IMR-90 (cell line): ENCODE data around the gene LRRC8B. TPM values are rescaled to one million over a fixed set of nuclear protein-coding genes. Genes with fewer than 3 reads are reported as not detected.

ENCODE experiments used
- ATAC-seq: fragments of 200-7000 bp; cut with Tn5 transposase; 2 replicates; pipeline ENCODE4 v1.9.1; 2020; ENCODE audit warnings: low read depth, mild to moderate bottlenecking, moderate library complexity
- BruUV-seq: library from RNA; stranded (reverse); fragments of 400-500 nt; replicated peaks from 2 replicates; lab custom pipeline; 2021; lab: Mats Ljungman, UMichigan
- CTCF ChIA-PET: fragments of 300-600 bp; formaldehyde crosslinking; extraction: SDS; loops from one replicate; lab custom pipeline; 2021; ENCODE audit warnings: antibody characterized with exemption; lab: Yijun Ruan, JAX
- POLR2A ChIA-PET: fragments of 300-600 bp; sonication (Branson Sonifier 250); formaldehyde crosslinking; loops from one replicate; lab custom pipeline; 2022; ENCODE audit warnings: antibody characterized with exemption; ENCODE audit not compliant: unreplicated experiment; lab: Charles Lee
- DNase-seq: peaks from one replicate; pipeline ENCODE4 v3.0.0; 2013
- H2AFZ ChIP-seq: replicated peaks from 2 replicates; pipeline ENCODE3; 2013; ENCODE audit warnings: low read length, mild to moderate bottlenecking; ENCODE audit not compliant: poor library complexity
- H2AK5ac ChIP-seq: 2 replicates; pipeline ENCODE4 v1.6.1; 2013; ENCODE audit warnings: low read depth, low read length, inconsistent platforms
- H2AK9ac ChIP-seq: replicated peaks from 2 replicates; pipeline ENCODE3; 2013; ENCODE audit warnings: mild to moderate bottlenecking, low read depth, low read length, moderate library complexity; ENCODE audit not compliant: poor library complexity
- H2BK120ac ChIP-seq: 2 replicates; pipeline ENCODE4 v1.6.1; 2013; ENCODE audit warnings: low read depth, low read length, inconsistent platforms
- H2BK15ac ChIP-seq: 3 replicates; pipeline ENCODE4 v1.6.1; 2013; ENCODE audit warnings: low read depth, low read length, inconsistent platforms
- H2BK20ac ChIP-seq: 2 replicates; pipeline ENCODE4 v1.6.1; 2013; ENCODE audit warnings: low read depth, mild to moderate bottlenecking, inconsistent platforms, low read length, moderate library complexity
- H2BK5ac ChIP-seq: 2 replicates; pipeline ENCODE4 v1.6.1; 2013; ENCODE audit warnings: mild to moderate bottlenecking, low read depth, low read length, inconsistent platforms; ENCODE audit not compliant: poor library complexity, severe bottlenecking
- H3K14ac ChIP-seq: replicated peaks from 2 replicates; pipeline ENCODE4 v1.6.1; 2013; ENCODE audit warnings: low read depth, low read length, inconsistent platforms
- H3K18ac ChIP-seq: 2 replicates; pipeline ENCODE4 v1.6.1; 2013; ENCODE audit warnings: low read depth, low read length, control low read depth
- H3K23ac ChIP-seq: 2 replicates; pipeline ENCODE4 v1.6.1; 2013; ENCODE audit warnings: low read depth, low read length, inconsistent platforms
- H3K27ac ChIP-seq: 2 replicates; pipeline ENCODE4 v1.5.1; 2013; ENCODE audit warnings: mild to moderate bottlenecking, control low read depth, low read length; ENCODE audit not compliant: insufficient read depth
- H3K27me3 ChIP-seq: 2 replicates; pipeline ENCODE4 v1.6.1; 2013; ENCODE audit warnings: low read length; ENCODE audit not compliant: control insufficient read depth, insufficient read depth
- H3K36me3 ChIP-seq: 2 replicates; pipeline ENCODE4 v1.6.1; 2013; ENCODE audit warnings: low read length, mixed read lengths; ENCODE audit not compliant: control insufficient read depth, insufficient read depth
- H3K4ac ChIP-seq: 2 replicates; pipeline ENCODE4 v1.6.1; 2013; ENCODE audit warnings: low read depth, low read length, inconsistent platforms
- H3K4me1 ChIP-seq: 2 replicates; pipeline ENCODE4 v1.6.1; 2013; ENCODE audit warnings: low read length, mixed read lengths; ENCODE audit not compliant: control insufficient read depth, insufficient read depth
- H3K4me2 ChIP-seq: 2 replicates; pipeline ENCODE4 v1.6.1; 2013; ENCODE audit warnings: low read depth, mild to moderate bottlenecking, control low read depth, low read length, moderate library complexity
- H3K4me3 ChIP-seq: 2 replicates; pipeline ENCODE4 v1.5.1; 2013; ENCODE audit warnings: low read depth, mild to moderate bottlenecking, control low read depth, low read length, moderate library complexity; ENCODE audit not compliant: insufficient read depth
- H3K56ac ChIP-seq: 2 replicates; pipeline ENCODE4 v1.6.1; 2013; ENCODE audit warnings: low read length, inconsistent platforms; ENCODE audit not compliant: insufficient read depth; ENCODE audit errors: extremely low read depth
- H3K79me1 ChIP-seq, 2 experiments: 2 replicates each; pipeline ENCODE4 v1.6.1; 2013; ENCODE audit warnings: low read length in 2 of 2, inconsistent platforms in 1 of 2, low read depth in 1 of 2
- H3K9ac ChIP-seq: 2 replicates; pipeline ENCODE4 v1.6.1; 2013; ENCODE audit warnings: low read depth, low read length, control low read depth
- H3K9me1 ChIP-seq: 2 replicates; pipeline ENCODE4 v1.6.1; 2013; ENCODE audit warnings: low read length, inconsistent platforms; ENCODE audit not compliant: insufficient read depth
- H3K9me3 ChIP-seq: 2 replicates; pipeline ENCODE4 v1.6.1; 2013; ENCODE audit warnings: low read length; ENCODE audit not compliant: control insufficient read depth, insufficient read depth
- H4K20me1 ChIP-seq: 2 replicates; pipeline ENCODE4 v1.6.1; 2013; ENCODE audit warnings: low read length, inconsistent platforms; ENCODE audit not compliant: insufficient read depth
- H4K5ac ChIP-seq: 2 replicates; pipeline ENCODE4 v1.6.1; 2013; ENCODE audit warnings: mild to moderate bottlenecking, low read depth, low read length, control low read depth
- H4K8ac ChIP-seq, 2 experiments: 2 replicates each; pipeline ENCODE4 v1.6.1; 2013; ENCODE audit warnings: low read depth in 2 of 2, low read length in 2 of 2, control low read depth in 1 of 2, inconsistent platforms in 1 of 2
- H4K91ac ChIP-seq: 2 replicates; pipeline ENCODE4 v1.6.1; 2013; ENCODE audit warnings: low read depth, low read length, inconsistent platforms; ENCODE audit not compliant: insufficient read depth
- NFE2L2 ChIP-seq: fragments of 150-350 bp; IDR thresholded peaks from 2 replicates; pipeline ENCODE4 v1.6.1; 2016; ENCODE audit warnings: low read depth, mild to moderate bottlenecking, low read length
- RAD21 ChIP-seq: IDR thresholded peaks from 2 replicates; pipeline ENCODE4 v1.6.1; 2012; ENCODE audit warnings: low read length, improper control_type of control experiment
- WGBS, 2 experiments: methylation state at CpG; one replicate each; pipeline versions ENCODE4 v1.1.5 to v1.1.7; 2013; ENCODE audit warnings: missing lambda C conversion rate in 2 of 2; ENCODE audit not compliant: insufficient read length in 1 of 2; ENCODE audit errors: extremely low coverage in 2 of 2; 5-methylcytosine and 5-hydroxymethylcytosine counted together
- dilution Hi-C: fragments of 300-500 bp; cut with HindIII; formaldehyde crosslinking; loops from one replicate; pipeline ENCODE4 v1.14.3; 2018; ENCODE audit warnings: low sequenced_read_pairs; ENCODE audit not compliant: unreplicated experiment
- in situ Hi-C: fragments of 300-500 bp; cut with MboI; formaldehyde crosslinking; loops from 3 replicates; pipeline ENCODE4 v1.14.3; 2019; ENCODE audit warnings: low sequenced_read_pairs, inconsistent platforms, mixed read lengths
- intact Hi-C: fragments of 100-400 bp; cut with micrococcal nuclease; formaldehyde crosslinking; loops from 2 replicates; pipeline ENCODE4 v1.10.0; 2022
- polyA plus RNA-seq, 3 experiments: library from polyadenylated mRNA; depleted of rRNA; stranded (reverse); fragments of >200 nt; gene quantifications; 2 replicates each; pipeline ENCODE4 v1.2.3, GENCODE V29; 2012; ENCODE audit warnings: low replicate concordance in 1 of 3
- total RNA-seq: library from RNA; depleted of rRNA; stranded (reverse); fragments of >200 nt; gene quantifications from 2 replicates; pipeline ENCODE4 v1.2.3, GENCODE V29; 2012

LRRC8B gene
- total and polyA plus RNA-seq, 2 of the 4 experiments (the other 2 are of a cell fraction) = 0.74 to 1.8 TPM

GRCh38 chr1:89527750-89528381, 3.2 kb downstream of the LRRC8B start:
- H3K9me1 ChIP-seq = no peaks in the 10 kb centered on the region
- POLR2A ChIA-PET = no interaction called here
- no peak overlapping the region for H2BK15ac ChIP-seq
- CTCF ChIA-PET = no interaction called here
- no peak overlapping the region for H3K23ac ChIP-seq
- H2AK9ac ChIP-seq = no peak overlapping the region
- ATAC-seq = no peak
- H2BK20ac ChIP-seq = no peak overlapping the region
- DNase-seq = no peak
- in situ Hi-C loops = no loop called here
- no peaks in the 10 kb centered on the region for H3K9me3 ChIP-seq
- H2BK5ac ChIP-seq = no peak overlapping the region
- TF ChIP-seq NFE2L2 (no peak), RAD21 (no peak)
- no peak overlapping the region for H3K4me2 ChIP-seq
- no peak overlapping the region for H3K4ac ChIP-seq
- H3K18ac ChIP-seq = no peak overlapping the region
- no peaks in the 10 kb centered on the region for H4K20me1 ChIP-seq
- H3K56ac ChIP-seq = no peak overlapping the region
- dilution Hi-C loops = no loop called here
- no peak overlapping the region for H4K91ac ChIP-seq
- H3K27me3 ChIP-seq = peaks cover 2% of the 10 kb centered on the region; the same call in 1 of the 2 replicates
- WGBS, 2 experiments = no CpG with 5 or more reads among the region's 2 CpGs
- H2BK120ac ChIP-seq = no peak overlapping the region
- no peak overlapping the region for H2AK5ac ChIP-seq
- H2AFZ ChIP-seq = no peak overlapping the region
- no peak overlapping the region for H3K27ac ChIP-seq
- no peak overlapping the region for H4K5ac ChIP-seq
- H3K9ac ChIP-seq = no peak overlapping the region
- H4K8ac ChIP-seq = no peak overlapping the region
- H3K4me1 ChIP-seq = peaks cover 2% of the 10 kb centered on the region; the same call in 1 of the 2 replicates
- H3K79me1 ChIP-seq = no peaks in the 10 kb centered on the region
- intact Hi-C loops = loop anchor here (1.0 kb wide), 1 partner anchor 63 kb away; no protein-coding TSS in a partner anchor
- no peak overlapping the region for H3K4me3 ChIP-seq
- BruUV-seq = no TSS peak
- H3K14ac ChIP-seq = no peak overlapping the region
- H3K36me3 ChIP-seq = no peaks in the 10 kb centered on the region
